ENCODE measurements around the gene RALBP1. TPM values are rescaled to one million over a fixed set of nuclear protein-coding genes. Genes with fewer than 3 reads are reported as not detected.

The RALBP1 gene
- total and polyA plus RNA-seq, 7 donors = 42.3 to 89.7 (median 68.1) TPM

DNA sequence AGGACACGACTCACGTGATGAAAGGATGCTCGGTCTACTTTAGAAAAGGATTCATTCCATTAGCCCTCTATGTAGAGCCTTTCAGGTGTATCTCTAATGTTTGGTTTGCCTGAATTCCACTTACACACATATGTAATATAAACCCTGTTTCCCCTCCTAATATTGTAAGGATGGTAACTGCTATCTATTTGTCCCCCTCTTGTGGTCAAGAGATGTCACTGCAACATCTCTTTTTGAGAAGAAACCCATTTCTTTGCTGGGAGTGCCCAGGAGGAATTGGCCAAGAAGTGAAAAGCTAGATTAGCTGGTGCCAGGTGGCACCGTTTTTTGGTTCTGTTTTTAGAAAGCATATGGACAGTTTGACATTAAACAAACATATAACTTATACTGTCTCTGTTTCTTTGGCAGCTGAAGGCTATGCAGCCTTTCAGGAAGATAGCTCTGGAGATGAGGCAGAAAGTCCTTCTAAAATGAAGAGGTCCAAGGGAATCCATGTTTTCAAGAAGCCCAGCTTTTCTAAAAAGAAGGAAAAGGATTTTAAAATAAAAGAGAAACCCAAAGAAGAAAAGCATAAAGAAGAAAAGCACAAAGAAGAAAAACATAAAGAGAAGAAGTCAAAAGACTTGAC is 41.2 kb downstream of the RALBP1 start:
- Histone ChIP-seq H3K27ac (peak overlapping the region in 2 of 4 donors; percentile 33 to 60), H3K4me1 (peaks cover 0 to 36% (median 15%) of the 10 kb centered on the region in 4 donors), H3K4me3 (no peak overlapping the region), H3K27me3 (no peaks in the 10 kb centered on the region), H3K9me3 (no peaks in the 10 kb centered on the region), H3K36me3 (peaks cover 0 to 13% (median 2%) of the 10 kb centered on the region in 4 donors)
- intact Hi-C loops (cut with DNase I) = loop anchor here (5.0 kb wide), 3 partner anchors 39 to 444 kb away; partner anchors contain the start of gene RALBP1
- 75% methylated on average over 4 of the region's 4 CpGs for WGBS, 2 donors
- no peak for DNase-seq
- TF ChIP-seq, protein P1, sequence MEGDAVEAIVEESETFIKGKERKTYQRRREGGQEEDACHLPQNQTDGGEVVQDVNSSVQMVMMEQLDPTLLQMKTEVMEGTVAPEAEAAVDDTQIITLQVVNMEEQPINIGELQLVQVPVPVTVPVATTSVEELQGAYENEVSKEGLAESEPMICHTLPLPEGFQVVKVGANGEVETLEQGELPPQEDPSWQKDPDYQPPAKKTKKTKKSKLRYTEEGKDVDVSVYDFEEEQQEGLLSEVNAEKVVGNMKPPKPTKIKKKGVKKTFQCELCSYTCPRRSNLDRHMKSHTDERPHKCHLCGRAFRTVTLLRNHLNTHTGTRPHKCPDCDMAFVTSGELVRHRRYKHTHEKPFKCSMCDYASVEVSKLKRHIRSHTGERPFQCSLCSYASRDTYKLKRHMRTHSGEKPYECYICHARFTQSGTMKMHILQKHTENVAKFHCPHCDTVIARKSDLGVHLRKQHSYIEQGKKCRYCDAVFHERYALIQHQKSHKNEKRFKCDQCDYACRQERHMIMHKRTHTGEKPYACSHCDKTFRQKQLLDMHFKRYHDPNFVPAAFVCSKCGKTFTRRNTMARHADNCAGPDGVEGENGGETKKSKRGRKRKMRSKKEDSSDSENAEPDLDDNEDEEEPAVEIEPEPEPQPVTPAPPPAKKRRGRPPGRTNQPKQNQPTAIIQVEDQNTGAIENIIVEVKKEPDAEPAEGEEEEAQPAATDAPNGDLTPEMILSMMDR (IDR thresholded peaks at IDR 0.05) = peak; percentile 59 to 84 (median 78)
- TF ChIP-seq POLR2AphosphoS5 (IDR thresholded peaks at IDR 0.05) = no peak

- Histone ChIP-seq H3K4me1 (peaks cover 0 to 42% (median 20%) of the 10 kb centered on the region in 4 donors), H3K9me3 (no peaks in the 10 kb centered on the region), H3K4me3 (no peak overlapping the region), H3K36me3 (peaks cover 0 to 20% (median 2%) of the 10 kb centered on the region in 4 donors), H3K27me3 (no peaks in the 10 kb centered on the region), H3K27ac (peak overlapping the region in 3 of 4 donors; percentile 16 to 60 (median 19))
- no peak for DNase-seq
- WGBS, 2 donors = 70 to 85% methylated on average over 6 of the region's 6 CpGs
- intact Hi-C loops (cut with DNase I) = loop anchor here (5.0 kb wide), 3 partner anchors 41 to 446 kb away; partner anchors contain the start of gene RALBP1
- TF ChIP-seq POLR2A (IDR thresholded peaks at IDR 0.05) = no peak
- TF ChIP-seq EP300 (IDR thresholded peaks at IDR 0.05) = no peak
- TF ChIP-seq, protein P1 (IDR thresholded peaks at IDR 0.05) = no peak
- no peak for TF ChIP-seq POLR2AphosphoS5 (IDR thresholded peaks at IDR 0.05)
These were observed 42.6 kb downstream of the RALBP1 start for GRCh38 chr18:9517869-9518268.

DNA sequence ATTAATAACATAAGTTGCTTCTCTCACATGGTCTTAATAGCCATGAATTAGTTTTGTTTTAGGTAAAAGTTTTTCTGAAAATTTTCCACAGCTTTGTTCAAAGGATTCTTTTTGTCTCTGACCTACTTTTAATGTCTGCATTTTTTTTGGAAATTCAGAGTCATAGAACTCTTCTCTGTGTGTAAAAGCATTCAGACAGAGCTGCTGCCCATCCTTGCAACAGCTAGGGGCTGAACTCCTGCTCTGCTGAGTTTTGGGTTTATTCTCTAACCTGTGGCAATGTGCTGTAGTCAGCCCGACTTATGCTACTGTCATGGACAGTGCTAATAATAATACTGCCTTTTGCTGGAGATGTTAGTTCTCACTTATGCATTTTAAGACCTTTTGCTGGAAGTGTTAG is 44.1 kb downstream of the RALBP1 start:
- intact Hi-C loops (cut with DNase I) = loop anchor here (5.0 kb wide), 3 partner anchors 42 to 447 kb away; partner anchors contain the start of gene RALBP1
- no peak for TF ChIP-seq POLR2AphosphoS5 (IDR thresholded peaks at IDR 0.05)
- no peak for TF ChIP-seq EP300 (IDR thresholded peaks at IDR 0.05)
- TF ChIP-seq, protein P1 (IDR thresholded peaks at IDR 0.05) = no peak
- TF ChIP-seq POLR2A (IDR thresholded peaks at IDR 0.05) = no peak
- H3K27ac ChIP-seq = peak overlapping the region in 2 of 4 donors; percentile 4 to 44
- H3K36me3 ChIP-seq = peaks cover 0 to 23% (median 0%) of the 10 kb centered on the region in 4 donors
- H3K4me1 ChIP-seq = peaks cover 0 to 38% (median 17%) of the 10 kb centered on the region in 4 donors
- no peaks in the 10 kb centered on the region for H3K9me3 ChIP-seq
- DNase-seq = no peak
- H3K27me3 ChIP-seq = no peaks in the 10 kb centered on the region
- H3K4me3 ChIP-seq = no peak overlapping the region
- WGBS, 2 donors = 86 to 89% methylated on average over 1 of the region's 1 CpG

GRCh38 chr18:9520666-9521065 is 45.4 kb downstream of the RALBP1 start:
- H3K36me3 ChIP-seq = peaks cover 0 to 30% (median 0%) of the 10 kb centered on the region in 4 donors
- H3K9me3 ChIP-seq = no peaks in the 10 kb centered on the region
- H3K4me3 ChIP-seq = no peak overlapping the region
- intact Hi-C loops (cut with DNase I) = no loop called here
- DNase-seq = no peak
- TF ChIP-seq, protein P1 (IDR thresholded peaks at IDR 0.05) = no peak
- TF ChIP-seq EP300 (IDR thresholded peaks at IDR 0.05) (no peak), POLR2A (IDR thresholded peaks at IDR 0.05) (no peak), POLR2AphosphoS5 (IDR thresholded peaks at IDR 0.05) (no peak)
- no peaks in the 10 kb centered on the region for H3K27me3 ChIP-seq
- 84 to 95% methylated on average over 3 of the region's 3 CpGs for WGBS, 2 donors
- peaks cover 0 to 38% (median 17%) of the 10 kb centered on the region in 4 donors for H3K4me1 ChIP-seq
- peak overlapping the region in 1 of 4 donors; percentile 32 for H3K27ac ChIP-seq
